ENCODE results near the gene CCDC186. TPM values are rescaled to one million over a fixed set of nuclear protein-coding genes. Genes with fewer than 3 reads are reported as not detected.

CCDC186 gene
- polyA plus RNA-seq, 1 of the 3 experiments (the other 2 are of a cell fraction): 1.3 TPM

GRCh38 chr10:114094795-114095194, 79.2 kb downstream of the CCDC186 start (continued):
- no peak for TF ChIP-seq REST (IDR thresholded peaks at IDR 0.05; ENCODE audit: low read depth, low read length)
- no peak for TF ChIP-seq RAD21 (IDR thresholded peaks at IDR 0.05; ENCODE audit: low read length)
- no peak for TF ChIP-seq GABPA (IDR thresholded peaks at IDR 0.05; ENCODE audit: low read depth)

- no peak for DNase-seq
- no peak overlapping the region for H3K4me3 ChIP-seq (ENCODE audit: low read depth in 2 of 2, low read length in 1 of 2)
- no peak overlapping the region for H3K9ac ChIP-seq
- no peaks in the 10 kb centered on the region for H3K9me3 ChIP-seq
- H3K4me2 ChIP-seq: no peak overlapping the region
- H3K79me2 ChIP-seq (ENCODE audit: insufficient read depth): no peaks in the 10 kb centered on the region
- no peaks in the 10 kb centered on the region for H3K27me3 ChIP-seq (ENCODE audit: insufficient read depth)
- no peaks in the 10 kb centered on the region for H4K20me1 ChIP-seq (ENCODE audit: insufficient read depth)
- H3K4me1 ChIP-seq (ENCODE audit: control insufficient read depth in 1 of 2, insufficient read depth in 2 of 2, low read depth in 1 of 2, low read length in 1 of 2): no peaks in the 10 kb centered on the region
- POLR2A ChIA-PET: no interaction called here
- no peak overlapping the region for H2AFZ ChIP-seq (ENCODE audit: low read depth)
- H3F3A ChIP-seq (replicated peaks; ENCODE audit: insufficient read depth): no peaks in the 10 kb centered on the region
- no peak for TF ChIP-seq FOSL2 (IDR thresholded peaks at IDR 0.05; ENCODE audit: borderline replicate concordance, low read depth)
- TF ChIP-seq NRF1 (IDR thresholded peaks at IDR 0.05; ENCODE audit: low read depth, low read length): no peak
- TF ChIP-seq SMC3 (IDR thresholded peaks at IDR 0.05; ENCODE audit: low read depth, low read length): no peak
- TF ChIP-seq TAF1 (IDR thresholded peaks at IDR 0.05; ENCODE audit: borderline replicate concordance, low read depth, low read length): no peak
- no peak for TF ChIP-seq JUND (IDR thresholded peaks at IDR 0.05)
- no peak for TF ChIP-seq POLR2AphosphoS5 (IDR thresholded peaks at IDR 0.05; ENCODE audit: low read depth, low read length)
- TF ChIP-seq FOXJ3 (CRISPR knock-in tag; IDR thresholded peaks at IDR 0.05): no peak
- TF ChIP-seq, protein P1, sequence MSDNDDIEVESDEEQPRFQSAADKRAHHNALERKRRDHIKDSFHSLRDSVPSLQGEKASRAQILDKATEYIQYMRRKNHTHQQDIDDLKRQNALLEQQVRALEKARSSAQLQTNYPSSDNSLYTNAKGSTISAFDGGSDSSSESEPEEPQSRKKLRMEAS (IDR thresholded peaks at IDR 0.05; ENCODE audit: low read depth): no peak
- no peak for TF ChIP-seq MEF2A (IDR thresholded peaks at IDR 0.05; ENCODE audit: borderline replicate concordance, low read depth)
- TF ChIP-seq USF1 (IDR thresholded peaks at IDR 0.05; ENCODE audit: borderline replicate concordance, low read depth): no peak
- no peak for TF ChIP-seq SIN3A (IDR thresholded peaks at IDR 0.05; ENCODE audit: borderline replicate concordance, low read depth, low read length)
- TF ChIP-seq RAD21 (IDR thresholded peaks at IDR 0.05; ENCODE audit: low read length): no peak
- no peak for TF ChIP-seq TEAD4 (IDR thresholded peaks at IDR 0.05; ENCODE audit: borderline replicate concordance, insufficient read depth)
- TF ChIP-seq EP300 (IDR thresholded peaks at IDR 0.05; ENCODE audit: borderline replicate concordance in 1 of 2, low read depth in 1 of 2, low read length in 1 of 2): no peak
- no peak for TF ChIP-seq EZH2phosphoT487 (IDR thresholded peaks at IDR 0.05; ENCODE audit: borderline replicate concordance, low read depth)
- no peak for TF ChIP-seq GABPA (IDR thresholded peaks at IDR 0.05; ENCODE audit: low read depth)
- no peak for TF ChIP-seq RCOR1 (IDR thresholded peaks at IDR 0.05; ENCODE audit: low read length)
- no peak for TF ChIP-seq GATA2 (CRISPR knock-in tag; IDR thresholded peaks at IDR 0.05)
- TF ChIP-seq FOXM1 (IDR thresholded peaks at IDR 0.05; ENCODE audit: low read depth): no peak
- TF ChIP-seq MXI1 (IDR thresholded peaks at IDR 0.05; ENCODE audit: low read depth, low read length): no peak
- CTCF ChIA-PET: interaction anchor here (0.6 to 3.1 kb wide), 2 partner anchors 15 to 78 kb away, joined by 3 to 16 read pairs; no protein-coding TSS in a partner anchor
- H3K9me2 ChIP-seq: no peaks in the 10 kb centered on the region
- WGBS (ENCODE audit: low lambda C conversion rate): 83% methylated on average over 3 of the region's 4 CpGs
- H3K27ac ChIP-seq (ENCODE audit: low read depth in 2 of 2, low read length in 1 of 2): no peak overlapping the region
- H3K36me3 ChIP-seq (replicated peaks in 1 of 2; ENCODE audit: control insufficient read depth in 1 of 2, insufficient read depth in 2 of 2, low read length in 1 of 2): no peaks in the 10 kb centered on the region
These were observed 86.3 kb downstream of the CCDC186 start for GRCh38 chr10:114087655-114088054.
